HUES6 (cell line): ENCODE results near the gene DLD.

Source experiments
- H3K27ac ChIP-seq: 2 replicates; pipeline ENCODE4 v1.7.0; 2013; ENCODE audit warnings: low read depth, mild to moderate bottlenecking, low read length, inconsistent platforms
- H3K27me3 ChIP-seq: 2 replicates; pipeline ENCODE4 v1.6.1; 2013; ENCODE audit warnings: low read length; ENCODE audit not compliant: control insufficient read depth, insufficient read depth
- H3K36me3 ChIP-seq: 2 replicates; pipeline ENCODE4 v1.6.1; 2013; ENCODE audit warnings: low read length; ENCODE audit not compliant: control insufficient read depth, insufficient read depth
- H3K4me1 ChIP-seq: 2 replicates; pipeline ENCODE4 v1.6.1; 2013; ENCODE audit warnings: low read length; ENCODE audit not compliant: control insufficient read depth, insufficient read depth
- H3K4me3 ChIP-seq: 2 replicates; pipeline ENCODE4 v1.5.1; 2013; ENCODE audit warnings: low read depth, low read length
- H3K9ac ChIP-seq: one replicate; pipeline ENCODE4 v1.6.1; 2013; ENCODE audit warnings: mild to moderate bottlenecking, low read length
- H3K9me3 ChIP-seq: 2 replicates; pipeline ENCODE4 v1.6.1; 2013; ENCODE audit warnings: low read depth, low read length; ENCODE audit not compliant: control insufficient read depth, insufficient read depth

Gene DLD

GRCh38 chr7:107856806-107857540 lies 34.0 kb upstream of the DLD start:
- Histone ChIP-seq H3K36me3 (no peaks in the 10 kb centered on the region), H3K27ac (no peak overlapping the region), H3K4me3 (no peak overlapping the region), H3K9ac (no peak overlapping the region), H3K9me3 (no peaks in the 10 kb centered on the region), H3K4me1 (no peaks in the 10 kb centered on the region), H3K27me3 (peaks cover 3% of the 10 kb centered on the region)

GRCh38 chr7:107857541-107857912 lies 33.5 kb upstream of the DLD start:
- Histone ChIP-seq H3K36me3 (no peaks in the 10 kb centered on the region), H3K4me3 (no peak overlapping the region), H3K27me3 (peaks cover 3% of the 10 kb centered on the region), H3K9ac (no peak overlapping the region), H3K9me3 (no peaks in the 10 kb centered on the region), H3K4me1 (no peaks in the 10 kb centered on the region), H3K27ac (no peak overlapping the region)

GRCh38 chr7:107858280-107858679 lies 32.7 kb upstream of the DLD start:
- Histone ChIP-seq H3K27ac (no peak overlapping the region), H3K4me3 (no peak overlapping the region), H3K9ac (no peak overlapping the region), H3K27me3 (peaks cover 3% of the 10 kb centered on the region), H3K4me1 (no peaks in the 10 kb centered on the region), H3K36me3 (no peaks in the 10 kb centered on the region), H3K9me3 (no peaks in the 10 kb centered on the region)

GRCh38 chr7:107860279-107860961 lies 30.6 kb upstream of the DLD start:
- Histone ChIP-seq H3K36me3 (no peaks in the 10 kb centered on the region), H3K27ac (no peak overlapping the region), H3K4me3 (no peak overlapping the region), H3K4me1 (no peaks in the 10 kb centered on the region), H3K27me3 (no peaks in the 10 kb centered on the region), H3K9ac (no peak overlapping the region), H3K9me3 (no peaks in the 10 kb centered on the region)

- no peak overlapping the region for H3K9ac ChIP-seq
- no peaks in the 10 kb centered on the region for H3K27me3 ChIP-seq
- H3K4me1 ChIP-seq, result no peaks in the 10 kb centered on the region
- no peak overlapping the region for H3K27ac ChIP-seq
- H3K4me3 ChIP-seq, result no peak overlapping the region
- no peaks in the 10 kb centered on the region for H3K9me3 ChIP-seq
- no peaks in the 10 kb centered on the region for H3K36me3 ChIP-seq
These were observed 29.9 kb upstream of the DLD start for GRCh38 chr7:107860981-107861652.

GRCh38 chr7:107865956-107866775 lies 24.8 kb upstream of the DLD start:
- no peak overlapping the region for H3K9ac ChIP-seq
- no peaks in the 10 kb centered on the region for H3K9me3 ChIP-seq
- H3K4me3 ChIP-seq, result no peak overlapping the region
- H3K36me3 ChIP-seq, result no peaks in the 10 kb centered on the region
- no peaks in the 10 kb centered on the region for H3K4me1 ChIP-seq
- H3K27me3 ChIP-seq, result no peaks in the 10 kb centered on the region
- H3K27ac ChIP-seq, result no peak overlapping the region

- H3K27ac ChIP-seq, result no peak overlapping the region
- no peaks in the 10 kb centered on the region for H3K27me3 ChIP-seq
- no peak overlapping the region for H3K9ac ChIP-seq
- H3K9me3 ChIP-seq, result no peaks in the 10 kb centered on the region
- H3K36me3 ChIP-seq, result no peaks in the 10 kb centered on the region
- no peak overlapping the region for H3K4me3 ChIP-seq
- H3K4me1 ChIP-seq, result no peaks in the 10 kb centered on the region
These were observed 23.0 kb upstream of the DLD start for GRCh38 chr7:107867858-107868466.

- H3K27me3 ChIP-seq, result no peaks in the 10 kb centered on the region
- H3K4me3 ChIP-seq, result no peak overlapping the region
- H3K9me3 ChIP-seq, result no peaks in the 10 kb centered on the region
- no peaks in the 10 kb centered on the region for H3K36me3 ChIP-seq
- no peak overlapping the region for H3K27ac ChIP-seq
- H3K9ac ChIP-seq, result no peak overlapping the region
- no peaks in the 10 kb centered on the region for H3K4me1 ChIP-seq
These were observed 20.5 kb upstream of the DLD start for GRCh38 chr7:107870427-107871000.

- no peaks in the 10 kb centered on the region for H3K9me3 ChIP-seq
- no peaks in the 10 kb centered on the region for H3K36me3 ChIP-seq
- no peak overlapping the region for H3K4me3 ChIP-seq
- no peak overlapping the region for H3K9ac ChIP-seq
- no peaks in the 10 kb centered on the region for H3K27me3 ChIP-seq
- no peaks in the 10 kb centered on the region for H3K4me1 ChIP-seq
- H3K27ac ChIP-seq, result no peak overlapping the region
These were observed 16.9 kb upstream of the DLD start for GRCh38 chr7:107874111-107874510.

- Histone ChIP-seq H3K36me3 (no peaks in the 10 kb centered on the region), H3K27ac (no peak overlapping the region), H3K9me3 (no peaks in the 10 kb centered on the region), H3K27me3 (no peaks in the 10 kb centered on the region), H3K4me3 (no peak overlapping the region), H3K9ac (no peak overlapping the region), H3K4me1 (no peaks in the 10 kb centered on the region)
These were observed 16.2 kb upstream of the DLD start for GRCh38 chr7:107874605-107875446.
